MM.1S (cell line): Measurements from ENCODE around the gene C1QTNF5.

Experiments
- DNase-seq: peaks from one replicate; pipeline ENCODE4 v3.0.0-alpha.2; 2015
- H2AFZ ChIP-seq: fragments of 300-600 bp; sonication (generic); 2 replicates; pipeline ENCODE4 v1.6.0; 2016; ENCODE audit warnings: antibody characterized with exemption, low read length
- H3F3A ChIP-seq: fragments of 300-600 bp; sonication (generic); 2 replicates; pipeline ENCODE4 v1.6.1; 2016; ENCODE audit warnings: mild to moderate bottlenecking, antibody characterized with exemption, low read length, moderate library complexity, mixed read lengths; ENCODE audit not compliant: insufficient read depth
- H3K27ac ChIP-seq: fragments of 300-600 bp; sonication (generic); 2 replicates; pipeline ENCODE4 v1.5.1; 2016; ENCODE audit warnings: mild to moderate bottlenecking, low read length
- H3K27me3 ChIP-seq: fragments of 300-600 bp; sonication (generic); replicated peaks from 2 replicates; pipeline ENCODE4 v1.6.0; 2016; ENCODE audit warnings: low read length; ENCODE audit not compliant: insufficient read depth
- H3K36me3 ChIP-seq: fragments of 300-600 bp; sonication (generic); replicated peaks from 2 replicates; pipeline ENCODE4 v1.6.1; 2016; ENCODE audit warnings: mild to moderate bottlenecking, low read length, mixed read lengths; ENCODE audit not compliant: insufficient read depth
- H3K4me1 ChIP-seq: fragments of 300-600 bp; sonication (generic); 2 replicates; pipeline ENCODE4 v1.6.1; 2016; ENCODE audit warnings: low read length, mixed read lengths
- H3K4me2 ChIP-seq: fragments of 300-600 bp; sonication (generic); 2 replicates; pipeline ENCODE4 v1.6.0; 2016; ENCODE audit warnings: low read depth, low read length
- H3K4me3 ChIP-seq: fragments of 300-600 bp; sonication (generic); 2 replicates; pipeline ENCODE4 v1.5.1; 2016; ENCODE audit warnings: low read length, mixed read lengths
- H3K79me2 ChIP-seq: fragments of 300-600 bp; sonication (generic); 2 replicates; pipeline ENCODE4 v1.6.1; 2016; ENCODE audit warnings: mixed run types, low read length, mixed read lengths
- H3K9ac ChIP-seq: fragments of 300-600 bp; sonication (generic); 2 replicates; pipeline ENCODE4 v1.6.1; 2016; ENCODE audit warnings: low read length, mixed read lengths
- H3K9me2 ChIP-seq: fragments of 300-600 bp; sonication (generic); replicated peaks from 2 replicates; pipeline ENCODE4 v1.6.1; 2016; ENCODE audit warnings: mild to moderate bottlenecking, low read length, mixed read lengths; ENCODE audit not compliant: insufficient read depth
- H3K9me3 ChIP-seq: fragments of 300-600 bp; sonication (generic); replicated peaks from 2 replicates; pipeline ENCODE4 v1.6.1; 2016; ENCODE audit warnings: mild to moderate bottlenecking, low read length, mixed read lengths; ENCODE audit not compliant: insufficient read depth
- H4K20me1 ChIP-seq: fragments of 300-600 bp; sonication (generic); 2 replicates; pipeline ENCODE4 v1.6.1; 2016; ENCODE audit warnings: mild to moderate bottlenecking, low read length, moderate library complexity, mixed read lengths; ENCODE audit not compliant: insufficient read depth
- CTCF ChIP-seq: fragments of 300-600 bp; sonication (generic); IDR thresholded peaks from 2 replicates; pipeline ENCODE4 v1.5.1; 2016; ENCODE audit warnings: antibody characterized with exemption, low read length, mixed read lengths
- EZH2 ChIP-seq: fragments of 300-600 bp; sonication (generic); optimal IDR thresholded peaks from 2 replicates; pipeline ENCODE3; 2017; ENCODE audit warnings: low read depth, mild to moderate bottlenecking, antibody characterized with exemption, low read length, mixed read lengths
- EZH2phosphoT487 ChIP-seq: fragments of 300-600 bp; sonication (generic); IDR thresholded peaks from 2 replicates; pipeline ENCODE4 v1.6.1; 2018; ENCODE audit warnings: antibody characterized with exemption, low read length

The C1QTNF5 gene

GRCh38 chr11:119371067-119371601 lies 30.5 kb upstream of the C1QTNF5 start:
- peaks cover 9% of the 10 kb centered on the region; the same call in 1 of the 2 replicates for H3K27me3 ChIP-seq
- no peak overlapping the region for H3K27ac ChIP-seq
- H3K9ac ChIP-seq, result no peak overlapping the region
- no peak for DNase-seq
- no peaks in the 10 kb centered on the region for H3F3A ChIP-seq
- no peaks in the 10 kb centered on the region for H3K36me3 ChIP-seq
- H2AFZ ChIP-seq, result no peak overlapping the region
- no peak overlapping the region for H3K4me2 ChIP-seq
- no peak overlapping the region for H3K4me3 ChIP-seq
- no peaks in the 10 kb centered on the region for H3K9me2 ChIP-seq
- H3K9me3 ChIP-seq, result no peaks in the 10 kb centered on the region
- peaks cover 10% of the 10 kb centered on the region; the same call in 1 of the 2 replicates for H3K4me1 ChIP-seq
- TF ChIP-seq EZH2 (no peak), EZH2phosphoT487 (no peak), CTCF (no peak)
- no peaks in the 10 kb centered on the region for H4K20me1 ChIP-seq
- no peaks in the 10 kb centered on the region for H3K79me2 ChIP-seq

- Histone ChIP-seq H3K9me3 (no peaks in the 10 kb centered on the region), H4K20me1 (no peaks in the 10 kb centered on the region), H3K4me1 (peaks cover 10% of the 10 kb centered on the region; the same call in 1 of the 2 replicates), H3K27ac (no peak overlapping the region), H3K36me3 (no peaks in the 10 kb centered on the region), H2AFZ (peak overlapping the region; percentile 45; the same call in 1 of the 2 replicates), H3K27me3 (peaks cover 10% of the 10 kb centered on the region; the same call in 1 of the 2 replicates), H3F3A (no peaks in the 10 kb centered on the region), H3K4me3 (no peak overlapping the region), H3K9me2 (no peaks in the 10 kb centered on the region), H3K79me2 (no peaks in the 10 kb centered on the region), H3K4me2 (no peak overlapping the region), H3K9ac (no peak overlapping the region)
- peak; percentile 64 for DNase-seq
- TF ChIP-seq CTCF (no peak), EZH2 (no peak), EZH2phosphoT487 (no peak)
Measured at GRCh38 chr11:119370486-119371046, 29.9 kb upstream of the C1QTNF5 start.

- no peaks in the 10 kb centered on the region for H3K79me2 ChIP-seq
- H3K27me3 ChIP-seq, result peaks cover 20% of the 10 kb centered on the region; the same call in 1 of the 2 replicates
- H3K9ac ChIP-seq, result no peak overlapping the region
- H3K9me3 ChIP-seq, result no peaks in the 10 kb centered on the region
- DNase-seq, result no peak
- H3K4me1 ChIP-seq, result peaks cover 10% of the 10 kb centered on the region; the same call in 1 of the 2 replicates
- H2AFZ ChIP-seq, result no peak overlapping the region
- H4K20me1 ChIP-seq, result no peaks in the 10 kb centered on the region
- no peak overlapping the region for H3K4me3 ChIP-seq
- H3K9me2 ChIP-seq, result no peaks in the 10 kb centered on the region
- H3K27ac ChIP-seq, result no peak overlapping the region
- no peak overlapping the region for H3K4me2 ChIP-seq
- no peaks in the 10 kb centered on the region for H3K36me3 ChIP-seq
- TF ChIP-seq EZH2phosphoT487 (no peak), EZH2 (no peak), CTCF (no peak)
- H3F3A ChIP-seq, result no peaks in the 10 kb centered on the region
Measured at GRCh38 chr11:119369132-119369925, 28.6 kb upstream of the C1QTNF5 start.
